NCI-H2107 treated with DMSO at 0.1 percent for 48 hours (cell line): ENCODE measurements around the gene ARF1.

Experiments used
- DNase-seq: peaks from one replicate; lab custom pipeline; 2025; ENCODE audit not compliant: unreplicated experiment; lab: John Stamatoyannopoulos, UW

Gene ARF1

GRCh38 chr1:228084797-228085196 is 2.3 kb downstream of the ARF1 start:
- no peak for DNase-seq

DNA sequence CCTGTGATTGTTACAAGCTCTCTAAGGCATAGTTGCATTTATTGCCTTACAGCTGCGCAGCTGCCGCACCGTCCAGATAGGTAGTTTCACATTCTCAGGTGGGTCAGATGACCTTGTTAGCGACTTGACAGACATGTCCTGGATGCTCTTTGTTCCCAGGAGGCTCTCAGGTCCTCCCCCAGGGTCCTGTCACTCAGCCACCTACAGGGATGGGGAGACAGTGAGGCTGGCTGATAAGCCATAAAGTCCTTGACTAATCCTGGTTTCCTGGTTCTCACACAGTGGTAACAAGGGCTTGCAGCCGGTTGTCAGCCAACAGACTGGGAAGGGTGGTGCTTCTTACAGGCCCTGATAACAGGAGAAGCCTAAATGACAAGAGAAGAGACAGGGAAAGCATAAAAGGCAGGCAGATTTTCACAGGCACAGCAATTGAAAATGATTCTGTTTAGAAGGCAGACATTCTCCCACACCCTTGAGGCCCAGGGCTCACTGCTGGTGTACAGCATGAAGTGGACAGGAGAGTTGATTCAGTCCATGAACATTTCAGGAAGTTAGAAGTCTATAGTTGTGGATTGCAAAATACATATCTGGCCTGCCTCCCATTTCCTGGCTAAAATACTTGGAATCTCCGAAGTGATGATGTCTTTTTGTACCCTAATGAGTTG is 2.9 kb downstream of the ARF1 start:
- DNase-seq, result no peak

- DNase-seq, result no peak
These were observed 5.3 kb downstream of the ARF1 start for GRCh38 chr1:228087771-228088251.

- no peak for DNase-seq
These were observed 6.3 kb downstream of the ARF1 start for GRCh38 chr1:228088586-228089498.

GRCh38 chr1:228089519-228090380 is 7.2 kb downstream of the ARF1 start:
- DNase-seq, result no peak

- no peak for DNase-seq
These were observed 8.1 kb downstream of the ARF1 start for GRCh38 chr1:228090613-228091081.

DNA sequence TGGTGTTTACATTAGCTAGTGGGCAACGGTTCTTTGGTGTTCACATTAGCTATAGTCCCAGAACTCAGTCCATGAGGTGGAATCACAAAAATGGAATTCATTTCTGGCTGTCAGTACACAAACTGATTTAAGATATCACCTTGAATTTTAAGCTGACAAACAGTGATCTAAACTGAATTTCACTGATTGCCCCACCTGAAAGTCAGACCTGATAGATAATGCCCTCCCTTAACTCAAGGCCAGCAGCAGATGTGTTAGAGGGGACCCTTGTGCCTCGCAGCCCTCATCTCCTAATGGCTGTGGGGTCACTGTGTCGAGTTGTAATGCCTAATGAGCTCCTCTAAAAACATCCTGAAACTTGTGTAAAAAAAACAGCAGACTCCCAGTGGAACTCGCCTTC is 8.6 kb downstream of the ARF1 start:
- DNase-seq, result no peak

- no peak for DNase-seq
These were observed 10.0 kb downstream of the ARF1 start for GRCh38 chr1:228092342-228093049.

DNA sequence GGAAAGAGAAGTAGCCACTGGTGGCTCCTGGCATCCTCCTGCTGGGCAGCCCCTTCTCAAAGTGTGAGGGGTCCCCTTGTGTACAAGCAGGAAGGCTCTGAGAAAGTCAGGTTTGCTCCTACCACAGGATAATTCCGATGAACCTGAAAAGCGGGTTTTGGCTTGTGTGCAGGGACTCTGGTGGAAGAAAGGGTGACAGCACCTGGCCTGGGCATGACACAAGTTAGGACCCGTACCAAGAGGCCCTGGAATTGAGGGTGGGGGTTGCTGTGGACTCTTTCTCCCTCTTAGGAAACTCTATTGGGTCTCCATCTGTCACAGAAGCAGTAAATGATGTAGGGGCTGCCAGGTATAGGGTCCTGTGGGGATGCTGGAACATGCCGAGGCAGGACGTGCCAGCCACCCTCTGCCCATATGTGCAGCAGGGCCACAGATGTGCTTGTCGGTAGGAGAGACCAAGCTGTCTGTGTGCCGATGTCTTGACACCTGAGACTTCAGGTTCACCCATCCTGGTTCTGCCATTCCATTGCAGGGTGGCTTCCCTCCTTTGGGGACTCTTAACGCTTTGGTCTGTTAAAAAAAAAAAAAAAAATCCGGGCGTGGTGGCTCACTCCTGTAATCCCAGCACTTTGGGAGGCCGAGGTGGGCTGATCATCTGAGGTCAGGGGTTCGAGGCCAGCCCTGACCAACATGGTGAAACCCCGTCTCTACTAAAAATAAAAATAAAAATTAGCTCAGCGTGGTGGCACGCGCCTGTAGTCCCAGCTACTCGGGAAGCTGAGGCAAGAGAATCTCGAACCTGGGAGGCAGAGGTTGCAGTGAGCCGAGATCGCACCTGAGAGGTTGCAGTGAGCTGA is 10.8 kb downstream of the ARF1 start:
- no peak for DNase-seq

DNA sequence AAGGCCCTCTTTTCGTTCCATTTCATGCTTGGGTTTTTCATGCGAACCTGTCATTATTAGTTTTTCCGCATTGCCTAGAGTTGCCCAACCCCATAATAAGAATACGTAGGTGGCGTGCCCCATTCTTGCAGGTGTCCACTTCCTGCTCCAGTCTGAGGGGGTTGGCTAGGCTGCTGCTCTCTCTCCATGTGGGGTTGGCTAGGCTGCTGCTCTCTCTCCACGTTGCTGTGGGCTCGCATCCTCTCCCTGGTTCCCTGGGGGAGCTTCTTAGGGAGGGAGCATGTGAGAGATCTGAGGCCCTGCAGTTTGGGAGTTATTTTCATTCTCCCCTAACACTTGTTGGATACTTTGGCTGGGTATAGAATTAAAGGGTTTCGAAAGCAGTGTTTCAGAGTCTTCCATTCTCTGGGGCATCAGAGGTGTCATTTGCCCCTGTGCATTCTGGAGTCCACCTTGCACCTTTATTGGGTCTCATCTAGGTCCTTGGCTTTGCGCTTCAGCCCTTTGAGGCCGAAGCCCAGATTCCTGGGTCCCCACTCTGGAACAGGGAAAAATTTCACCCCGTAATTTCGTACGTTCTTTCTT is 12.0 kb downstream of the ARF1 start:
- DNase-seq, result no peak

DNA sequence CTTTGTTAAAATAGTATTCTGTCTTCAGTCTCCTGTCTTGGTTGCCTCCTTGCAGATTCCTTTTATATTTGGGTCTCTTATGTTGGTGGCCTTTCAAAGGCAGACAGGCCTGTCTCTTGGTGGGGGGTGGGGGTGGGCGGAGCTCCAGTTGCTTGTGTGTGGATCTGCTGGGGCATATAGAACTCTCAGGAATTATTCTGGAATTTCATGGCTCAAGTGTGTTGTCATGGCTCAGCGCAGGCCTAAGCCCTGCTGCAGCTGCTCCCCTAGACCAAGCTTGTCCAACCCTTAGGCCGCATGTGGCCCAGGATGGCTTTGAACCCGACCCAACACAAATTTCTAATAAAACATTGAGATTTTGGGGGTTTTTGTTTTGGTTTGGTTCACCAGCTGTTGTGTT is 12.7 kb downstream of the ARF1 start:
- DNase-seq, result no peak

- no peak for DNase-seq
These were observed 13.4 kb downstream of the ARF1 start for GRCh38 chr1:228095938-228096337.

GRCh38 chr1:228096416-228097332 is 14.2 kb downstream of the ARF1 start:
- DNase-seq, result no peak

GRCh38 chr1:228097333-228098081 is 15.0 kb downstream of the ARF1 start:
- no peak for DNase-seq

- DNase-seq, result no peak
These were observed 15.9 kb downstream of the ARF1 start for GRCh38 chr1:228098323-228098931.

- no peak for DNase-seq
These were observed 16.8 kb downstream of the ARF1 start for GRCh38 chr1:228099331-228099732.
